ENCODE results near the gene MINAR1. TPM values are rescaled to one million over a fixed set of nuclear protein-coding genes. Genes with fewer than 3 reads are reported as not detected.
"Not testable (repeated sequence)": the region's sequence is repeated elsewhere in the genome, so short reads cannot be mapped to it uniquely, and the experiment has no call there.

The MINAR1 gene
- total RNA-seq, 1 donor from 2014 or later, result 1.4 TPM

DNA sequence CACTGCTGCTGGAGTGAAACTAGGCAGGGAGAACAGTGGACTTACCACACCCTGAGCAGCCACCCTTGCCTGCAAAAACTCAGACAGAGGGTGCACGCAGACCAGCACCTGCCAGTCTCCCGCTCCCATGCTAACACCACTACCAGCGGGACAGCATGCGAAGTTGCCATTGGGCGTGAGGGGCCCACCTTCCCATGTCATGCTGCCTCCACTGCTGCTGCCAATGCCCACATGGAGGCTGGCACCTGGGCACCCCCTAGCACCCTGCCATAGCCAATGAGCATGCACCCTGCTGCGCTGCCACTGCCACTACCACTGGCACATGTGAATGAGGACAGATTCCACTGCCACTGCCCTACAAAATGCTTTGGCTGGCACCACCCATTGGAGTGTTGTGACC lies 19.7 kb upstream of the MINAR1 start:
- no peak for DNase-seq (ENCODE audit: low read depth)
- TF ChIP-seq, protein P1, sequence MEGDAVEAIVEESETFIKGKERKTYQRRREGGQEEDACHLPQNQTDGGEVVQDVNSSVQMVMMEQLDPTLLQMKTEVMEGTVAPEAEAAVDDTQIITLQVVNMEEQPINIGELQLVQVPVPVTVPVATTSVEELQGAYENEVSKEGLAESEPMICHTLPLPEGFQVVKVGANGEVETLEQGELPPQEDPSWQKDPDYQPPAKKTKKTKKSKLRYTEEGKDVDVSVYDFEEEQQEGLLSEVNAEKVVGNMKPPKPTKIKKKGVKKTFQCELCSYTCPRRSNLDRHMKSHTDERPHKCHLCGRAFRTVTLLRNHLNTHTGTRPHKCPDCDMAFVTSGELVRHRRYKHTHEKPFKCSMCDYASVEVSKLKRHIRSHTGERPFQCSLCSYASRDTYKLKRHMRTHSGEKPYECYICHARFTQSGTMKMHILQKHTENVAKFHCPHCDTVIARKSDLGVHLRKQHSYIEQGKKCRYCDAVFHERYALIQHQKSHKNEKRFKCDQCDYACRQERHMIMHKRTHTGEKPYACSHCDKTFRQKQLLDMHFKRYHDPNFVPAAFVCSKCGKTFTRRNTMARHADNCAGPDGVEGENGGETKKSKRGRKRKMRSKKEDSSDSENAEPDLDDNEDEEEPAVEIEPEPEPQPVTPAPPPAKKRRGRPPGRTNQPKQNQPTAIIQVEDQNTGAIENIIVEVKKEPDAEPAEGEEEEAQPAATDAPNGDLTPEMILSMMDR (conservative IDR thresholded peaks at IDR 0.05; ENCODE audit: low read depth, low read length), result no peak
- H3K4me3 ChIP-seq (ENCODE audit: low read depth, low read length), result no peak overlapping the region

DNA sequence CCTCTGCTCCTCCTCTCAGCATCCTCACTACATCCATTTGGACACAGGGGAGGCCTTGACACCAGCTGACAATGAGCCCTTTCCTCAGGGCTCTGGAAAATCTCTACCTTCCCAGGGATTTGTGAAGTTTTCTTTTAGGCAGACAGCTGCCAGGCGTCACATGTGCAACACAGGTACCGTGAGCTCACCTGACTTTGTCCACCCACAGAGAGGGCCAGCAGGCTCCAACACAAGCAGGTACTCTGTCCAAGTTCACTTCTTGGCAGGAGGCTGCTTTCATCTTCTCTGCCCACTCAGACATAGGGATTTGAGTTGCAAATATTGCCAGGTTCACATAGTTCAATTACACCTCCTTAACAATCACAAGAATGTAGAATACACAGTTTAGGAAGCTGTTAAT lies 15.3 kb upstream of the MINAR1 start:
- no peak for DNase-seq (ENCODE audit: low read depth)
- TF ChIP-seq, protein P1 (conservative IDR thresholded peaks at IDR 0.05; ENCODE audit: low read depth, low read length), result no peak
- H3K4me3 ChIP-seq (ENCODE audit: low read depth, low read length), result no peak overlapping the region

DNA sequence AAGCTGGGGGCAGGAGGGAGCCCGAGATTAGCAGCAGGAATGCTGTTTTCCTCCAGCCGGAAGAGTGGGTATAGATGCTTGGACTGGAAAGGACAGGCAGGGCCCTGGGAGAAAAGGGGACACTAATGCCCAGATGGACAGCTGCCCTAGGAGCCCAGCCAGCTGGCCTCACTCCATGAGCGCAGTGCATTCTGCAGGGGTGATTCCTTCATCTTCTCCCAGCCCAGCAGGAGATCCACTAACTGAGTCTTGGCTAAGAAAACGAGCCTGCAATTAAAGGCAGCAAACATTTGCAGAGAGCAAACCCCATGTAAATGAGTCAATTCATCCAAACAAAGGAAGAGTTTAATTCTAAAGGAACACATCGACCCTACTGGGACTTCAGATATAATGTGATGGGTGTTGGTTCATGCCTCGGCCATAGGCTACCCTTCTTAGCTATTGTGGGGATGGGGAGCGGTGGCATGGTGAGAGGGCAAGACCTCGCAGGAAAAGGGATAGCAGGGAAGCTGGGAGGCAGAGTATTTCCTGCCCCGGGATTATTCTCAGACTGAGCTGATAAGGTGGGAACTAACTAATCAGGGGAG lies 13.3 kb upstream of the MINAR1 start:
- DNase-seq (ENCODE audit: low read depth), result no peak
- TF ChIP-seq, protein P1 (conservative IDR thresholded peaks at IDR 0.05; ENCODE audit: low read depth, low read length), result no peak
- H3K4me3 ChIP-seq (ENCODE audit: low read depth, low read length), result no peak overlapping the region

DNA sequence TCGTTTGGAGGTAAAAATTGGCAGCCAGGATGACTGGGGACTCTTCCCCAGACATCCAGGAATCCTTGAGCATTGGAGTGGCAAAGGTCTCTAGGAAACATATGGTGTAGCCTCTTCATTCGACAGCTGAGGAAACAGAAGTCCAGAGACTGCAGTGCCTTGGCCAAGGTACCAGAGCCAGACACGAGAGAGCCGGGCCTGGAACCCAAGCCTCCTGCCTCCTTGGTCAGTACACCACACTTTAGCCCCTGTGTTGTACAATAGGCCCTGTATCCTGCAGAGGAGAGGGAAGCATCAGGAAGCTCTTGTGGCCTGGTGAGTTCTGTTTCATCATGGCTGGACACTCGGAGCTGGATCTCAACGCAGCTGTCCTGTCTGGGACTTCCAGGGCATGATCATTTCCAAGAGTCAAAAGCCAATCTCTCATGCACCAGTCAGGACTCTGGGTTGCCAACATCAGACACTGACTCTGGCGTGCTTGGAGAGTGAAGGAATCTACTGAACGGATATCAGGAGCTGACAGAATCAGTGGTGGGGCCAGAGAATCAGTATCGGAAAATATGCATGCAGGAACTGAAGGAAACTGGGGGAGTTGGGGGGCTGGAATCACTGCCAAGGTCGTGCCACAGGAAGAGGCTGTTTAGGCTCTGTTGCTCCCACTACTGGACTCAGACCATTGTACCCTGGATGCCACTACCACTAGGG lies 6.4 kb upstream of the MINAR1 start:
- DNase-seq (ENCODE audit: low read depth), result no peak
- no peak overlapping the region for H3K4me3 ChIP-seq (ENCODE audit: low read depth, low read length)
- TF ChIP-seq, protein P1 (conservative IDR thresholded peaks at IDR 0.05; ENCODE audit: low read depth, low read length), result no peak

DNA sequence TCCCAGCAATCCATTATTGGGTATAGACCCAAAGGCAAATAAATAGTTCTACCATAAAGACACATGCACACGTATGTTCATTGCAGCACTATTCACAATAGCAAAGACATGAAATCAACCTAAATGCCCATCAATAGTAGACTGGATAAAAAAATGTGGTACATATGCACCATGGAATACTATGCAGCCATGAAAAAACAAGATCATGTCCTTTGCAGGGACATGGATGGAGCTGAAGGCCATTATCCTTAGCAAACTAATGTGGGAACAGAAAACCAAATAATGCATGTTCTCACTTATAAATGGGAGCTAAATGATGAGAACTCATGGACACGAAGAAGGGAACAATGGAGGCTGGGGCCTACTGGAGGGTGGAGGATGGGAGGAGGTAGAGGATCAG lies 5.2 kb upstream of the MINAR1 start:
- DNase-seq (ENCODE audit: low read depth); H3K4me3 ChIP-seq (ENCODE audit: low read depth, low read length): not testable (repeated sequence)

DNA sequence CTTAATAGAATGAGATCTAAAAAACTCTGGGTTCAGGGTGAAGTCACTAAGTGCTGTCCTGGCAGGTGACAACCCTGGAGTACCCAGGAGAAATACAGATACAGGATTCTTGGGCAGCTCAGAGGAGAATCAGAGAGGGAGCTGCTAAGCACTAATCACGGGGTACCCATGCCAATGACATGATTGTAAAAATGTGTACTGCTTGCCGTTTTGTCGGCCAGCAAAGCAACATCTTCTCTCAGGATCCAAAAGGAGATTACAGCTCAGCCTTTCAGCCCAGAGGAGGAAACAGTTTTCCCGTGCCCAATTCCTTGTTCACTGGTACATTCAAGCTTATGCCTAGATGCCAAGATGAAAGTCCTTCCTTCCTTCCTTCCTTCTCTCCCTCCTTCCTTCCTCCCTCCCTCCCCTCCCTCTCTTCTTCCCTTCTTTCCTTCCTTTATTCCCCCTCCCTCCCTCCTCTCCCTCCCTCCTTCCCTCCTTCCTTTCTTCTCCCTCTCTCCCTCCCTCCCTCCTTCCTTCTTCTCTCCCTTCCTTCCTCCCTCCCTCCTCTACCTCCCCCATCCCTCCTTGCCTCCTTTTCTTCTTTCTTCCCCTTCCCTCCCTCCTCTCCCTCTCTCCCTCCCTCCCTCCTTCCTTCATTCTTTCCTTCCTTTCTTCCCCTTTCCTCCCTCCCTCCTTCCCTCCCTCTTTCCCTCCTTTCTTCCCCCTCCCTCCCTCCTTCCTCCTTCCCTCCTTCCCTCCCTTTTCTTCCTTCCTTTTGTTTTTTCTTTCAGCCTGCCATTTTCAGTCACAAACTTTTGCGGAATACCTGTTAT lies 4.1 kb upstream of the MINAR1 start:
- no peak for DNase-seq (ENCODE audit: low read depth)
- TF ChIP-seq, protein P1 (conservative IDR thresholded peaks at IDR 0.05; ENCODE audit: low read depth, low read length), result no peak
- H3K4me3 ChIP-seq (ENCODE audit: low read depth, low read length), result no peak overlapping the region

DNA sequence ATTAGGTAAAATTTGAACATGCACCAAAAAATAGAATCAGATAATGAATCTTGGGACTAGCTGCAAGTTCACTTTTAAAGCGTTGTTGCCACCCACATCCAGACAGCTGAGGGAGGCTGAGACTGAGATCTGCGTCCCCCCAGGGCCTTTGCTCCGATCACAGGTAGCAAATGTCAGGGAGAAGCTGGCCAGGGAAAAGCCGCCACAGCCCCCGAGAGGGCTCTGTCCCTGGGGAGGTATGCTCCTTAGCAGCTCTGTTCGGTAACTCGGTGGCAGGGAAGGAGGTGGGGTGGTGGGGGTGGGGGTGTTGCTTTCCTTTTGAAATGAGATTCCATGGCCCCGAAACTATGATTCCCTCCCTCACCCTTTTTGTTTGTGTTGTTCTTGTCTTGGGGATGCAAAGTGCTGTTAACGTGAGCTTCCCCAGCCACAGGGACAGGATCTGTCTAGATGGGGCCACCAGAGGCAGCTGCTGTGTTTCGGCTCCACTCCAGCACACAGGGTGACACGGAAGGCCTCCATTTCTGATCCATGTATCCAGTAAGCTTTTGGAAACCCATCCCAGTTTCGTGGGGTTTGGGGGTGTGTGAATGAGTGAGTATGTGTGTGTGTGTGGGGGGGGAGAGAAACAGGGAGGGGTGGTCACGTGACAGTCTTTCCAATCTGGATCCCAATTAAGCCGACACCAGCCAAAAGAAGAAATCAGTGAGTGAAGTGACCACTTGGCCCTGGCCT lies 1.1 kb upstream of the MINAR1 start:
- no peak overlapping the region for H3K4me3 ChIP-seq (ENCODE audit: low read depth, low read length)
- TF ChIP-seq, protein P1 (conservative IDR thresholded peaks at IDR 0.05; ENCODE audit: low read depth, low read length), result no peak
- DNase-seq (ENCODE audit: low read depth), result no peak
